ENCODE results near the gene HECW1. TPM values are rescaled to one million over a fixed set of nuclear protein-coding genes. Genes with fewer than 3 reads are reported as not detected.

HECW1 gene
- total RNA-seq, 1 donor from 2014 or later, result not detected

DNA sequence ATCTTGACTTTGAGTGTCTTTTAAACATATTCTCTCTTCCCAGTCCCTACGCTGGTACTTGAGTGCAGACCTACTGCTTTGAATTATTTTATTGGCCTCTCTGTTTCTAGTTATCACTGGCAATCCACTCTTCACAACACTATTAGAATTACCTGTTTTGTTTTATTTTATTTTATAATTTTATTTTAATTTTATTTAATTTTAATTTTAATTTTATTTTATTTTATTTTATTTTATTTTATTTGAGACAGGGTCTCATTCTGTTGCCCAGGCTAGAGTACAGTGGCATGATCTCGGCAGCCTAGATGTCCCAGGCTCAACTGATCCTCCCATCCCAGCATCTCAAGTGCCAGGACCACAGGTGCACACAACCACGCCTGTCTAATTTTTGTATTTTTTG lies 477.3 kb downstream of the HECW1 start:
- H3K27me3 Mint-ChIP-seq, result no peaks in the 10 kb centered on the region
- H3K27ac Mint-ChIP-seq, result peak overlapping the region; percentile 92
- DNase-seq (no peak), ATAC-seq (ENCODE audit: low read depth) (no peak)
- ChIA-PET POLR2A (interaction anchor here (0.6 to 7.9 kb wide), 2 partner anchors 9 to 58 kb away, joined by 3 to 342 read pairs; no protein-coding TSS in a partner anchor), CTCF (no interaction called here)
- H3K9me3 Mint-ChIP-seq, result peaks cover 2% of the 10 kb centered on the region
- peaks cover 90% of the 10 kb centered on the region for H3K4me1 Mint-ChIP-seq
- TF ChIP-seq, protein P1, sequence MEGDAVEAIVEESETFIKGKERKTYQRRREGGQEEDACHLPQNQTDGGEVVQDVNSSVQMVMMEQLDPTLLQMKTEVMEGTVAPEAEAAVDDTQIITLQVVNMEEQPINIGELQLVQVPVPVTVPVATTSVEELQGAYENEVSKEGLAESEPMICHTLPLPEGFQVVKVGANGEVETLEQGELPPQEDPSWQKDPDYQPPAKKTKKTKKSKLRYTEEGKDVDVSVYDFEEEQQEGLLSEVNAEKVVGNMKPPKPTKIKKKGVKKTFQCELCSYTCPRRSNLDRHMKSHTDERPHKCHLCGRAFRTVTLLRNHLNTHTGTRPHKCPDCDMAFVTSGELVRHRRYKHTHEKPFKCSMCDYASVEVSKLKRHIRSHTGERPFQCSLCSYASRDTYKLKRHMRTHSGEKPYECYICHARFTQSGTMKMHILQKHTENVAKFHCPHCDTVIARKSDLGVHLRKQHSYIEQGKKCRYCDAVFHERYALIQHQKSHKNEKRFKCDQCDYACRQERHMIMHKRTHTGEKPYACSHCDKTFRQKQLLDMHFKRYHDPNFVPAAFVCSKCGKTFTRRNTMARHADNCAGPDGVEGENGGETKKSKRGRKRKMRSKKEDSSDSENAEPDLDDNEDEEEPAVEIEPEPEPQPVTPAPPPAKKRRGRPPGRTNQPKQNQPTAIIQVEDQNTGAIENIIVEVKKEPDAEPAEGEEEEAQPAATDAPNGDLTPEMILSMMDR (IDR thresholded peaks at IDR 0.05), result no peak
- peaks cover 23% of the 10 kb centered on the region for H3K36me3 Mint-ChIP-seq (ENCODE audit: low read depth)
- peak overlapping the region; percentile 39 for H3K4me3 Mint-ChIP-seq
- intact Hi-C loops (cut with micrococcal nuclease), result loop anchor here (1.0 to 5.0 kb wide), 2 partner anchors 36 to 1707 kb away; no protein-coding TSS in a partner anchor

DNA sequence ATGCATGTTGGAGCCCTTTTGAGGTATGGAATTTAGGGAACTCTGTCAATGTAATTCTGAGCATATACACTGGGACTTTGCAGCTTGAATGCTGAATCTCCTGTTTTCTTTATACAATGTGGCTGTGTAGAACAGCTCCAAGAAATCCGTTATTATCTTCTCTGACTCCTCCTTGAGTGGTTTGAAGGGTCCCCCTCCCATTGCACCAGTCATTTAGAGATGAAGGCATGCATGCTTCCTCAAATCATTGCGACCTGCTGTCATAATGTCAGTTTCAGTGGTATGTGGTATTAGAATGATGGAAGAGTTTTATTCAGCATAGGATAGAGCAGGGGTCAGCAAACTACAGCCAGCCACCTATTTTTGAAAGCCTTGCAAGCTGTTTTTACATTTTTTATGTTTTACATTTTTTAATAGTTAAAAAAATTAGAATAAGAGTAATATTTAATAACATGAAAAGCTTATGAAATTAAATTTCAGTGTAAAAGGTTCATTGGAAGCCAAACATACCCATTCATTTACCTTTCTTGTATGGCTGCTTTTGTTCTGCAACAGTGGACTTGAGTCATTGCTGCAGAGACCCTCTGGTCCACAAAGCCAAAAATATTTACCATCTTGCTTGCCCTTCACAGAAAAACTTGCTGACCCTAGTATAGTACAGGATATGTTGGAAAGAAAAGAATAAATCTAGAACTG lies 478.6 kb downstream of the HECW1 start:
- H3K36me3 Mint-ChIP-seq (ENCODE audit: low read depth), result peaks cover 21% of the 10 kb centered on the region
- DNase-seq (no peak), ATAC-seq (ENCODE audit: low read depth) (peak; percentile 72)
- peaks cover 89% of the 10 kb centered on the region for H3K4me1 Mint-ChIP-seq
- peak overlapping the region; percentile 50 for H3K4me3 Mint-ChIP-seq
- TF ChIP-seq, protein P1 (IDR thresholded peaks at IDR 0.05), result no peak
- H3K27me3 Mint-ChIP-seq, result no peaks in the 10 kb centered on the region
- peak overlapping the region; percentile 81 for H3K27ac Mint-ChIP-seq
- intact Hi-C loops (cut with micrococcal nuclease), result loop anchor here (1.0 kb wide), 3 partner anchors 8 to 58 kb away; partner anchors contain the start of gene STK17A
- peaks cover 2% of the 10 kb centered on the region for H3K9me3 Mint-ChIP-seq
- CTCF ChIA-PET, result interaction anchor here (0.8 to 1.9 kb wide), 4 partner anchors 8 to 109 kb away, joined by 3 to 14 read pairs (median 6); partner anchors contain the start of gene STK17A
- POLR2A ChIA-PET, result interaction anchor here (0.6 to 2.5 kb wide), 10 partner anchors 9 to 109 kb away, joined by 3 to 32 read pairs (median 4); partner anchors contain the start of gene STK17A

DNA sequence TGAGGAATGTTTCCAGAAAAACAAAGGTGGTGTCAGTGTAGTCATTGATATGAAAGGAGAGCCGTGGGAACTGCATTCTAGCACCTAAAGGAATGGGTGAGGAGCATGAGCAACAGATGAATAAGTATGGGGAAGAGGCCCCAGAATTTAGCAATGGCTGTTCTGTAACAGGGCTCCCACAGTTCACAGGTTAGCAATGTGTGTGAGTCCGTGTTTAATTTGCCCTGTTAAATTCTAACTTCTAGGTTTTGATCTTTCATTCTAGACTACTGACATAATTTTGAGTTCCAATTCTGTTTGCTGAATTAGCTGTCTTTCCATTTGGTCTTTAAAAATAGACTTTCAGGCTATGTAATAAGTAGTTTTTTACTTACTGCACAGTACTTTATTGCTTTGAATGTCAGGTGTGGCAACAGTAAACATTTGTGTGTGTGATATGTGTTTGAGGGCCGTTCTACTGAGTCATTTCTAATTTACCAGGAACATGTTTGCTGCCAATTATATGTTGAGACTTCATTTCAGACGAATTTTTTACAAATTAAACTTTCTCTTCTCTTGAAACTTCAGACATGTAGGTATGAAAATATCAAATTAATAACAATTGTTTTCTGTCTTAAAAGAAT lies 479.2 kb downstream of the HECW1 start:
- peaks cover 2% of the 10 kb centered on the region for H3K9me3 Mint-ChIP-seq
- TF ChIP-seq, protein P1 (IDR thresholded peaks at IDR 0.05), result no peak
- ATAC-seq (ENCODE audit: low read depth) (peak; percentile 9), DNase-seq (no peak)
- peak overlapping the region; percentile 15 for H3K4me3 Mint-ChIP-seq
- POLR2A ChIA-PET, result interaction anchor here (0.6 to 2.5 kb wide), 8 partner anchors 9 to 106 kb away, joined by 3 to 32 read pairs (median 4); partner anchors contain the start of gene STK17A
- CTCF ChIA-PET, result interaction anchor here (1.5 to 1.9 kb wide), 2 partner anchors 9 to 108 kb away, joined by 10 to 14 read pairs; partner anchors contain the start of gene STK17A
- peak overlapping the region; percentile 78 for H3K27ac Mint-ChIP-seq
- peaks cover 26% of the 10 kb centered on the region for H3K36me3 Mint-ChIP-seq (ENCODE audit: low read depth)
- no peaks in the 10 kb centered on the region for H3K27me3 Mint-ChIP-seq
- H3K4me1 Mint-ChIP-seq, result peaks cover 87% of the 10 kb centered on the region
- intact Hi-C loops (cut with micrococcal nuclease), result loop anchor here (1.0 kb wide), 3 partner anchors 8 to 58 kb away; partner anchors contain the start of gene STK17A

DNA sequence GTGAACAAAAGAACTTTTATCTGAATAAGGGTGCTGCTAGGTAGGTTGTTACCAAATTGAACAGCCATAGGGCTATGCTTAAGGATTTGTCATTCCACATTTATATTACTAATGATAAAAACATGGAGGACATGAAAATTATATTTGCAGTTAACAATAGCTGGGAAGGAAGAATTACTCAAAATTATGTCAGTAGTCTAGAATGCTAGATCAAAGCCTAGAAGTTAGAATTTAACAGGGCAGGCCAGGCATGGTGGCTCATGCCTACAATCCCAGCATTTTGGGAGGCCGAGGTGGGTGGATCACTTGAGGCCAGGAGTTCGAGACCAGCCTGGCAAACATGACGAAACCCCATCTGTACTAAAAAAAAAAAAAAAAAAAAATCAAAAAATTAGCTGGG lies 479.9 kb downstream of the HECW1 start:
- TF ChIP-seq, protein P1 (IDR thresholded peaks at IDR 0.05), result no peak
- peaks cover 29% of the 10 kb centered on the region for H3K36me3 Mint-ChIP-seq (ENCODE audit: low read depth)
- ATAC-seq (ENCODE audit: low read depth) (no peak), DNase-seq (no peak)
- H3K9me3 Mint-ChIP-seq, result peaks cover 2% of the 10 kb centered on the region
- H3K27ac Mint-ChIP-seq, result peak overlapping the region; percentile 78
- H3K4me3 Mint-ChIP-seq, result no peak overlapping the region
- intact Hi-C loops (cut with micrococcal nuclease), result no loop called here
- H3K27me3 Mint-ChIP-seq, result no peaks in the 10 kb centered on the region
- CTCF ChIA-PET, result interaction anchor here (1.0 to 1.9 kb wide), 2 partner anchors 10 kb away, joined by 3 to 14 read pairs; partner anchors contain the start of gene STK17A
- peaks cover 82% of the 10 kb centered on the region for H3K4me1 Mint-ChIP-seq
- POLR2A ChIA-PET, result interaction anchor here (0.8 to 2.5 kb wide), 7 partner anchors 9 to 108 kb away, joined by 3 to 32 read pairs (median 5); partner anchors contain the start of gene STK17A
